Stimulated activated CD4-positive, alpha-beta T cell treated with anti-CD3 and anti-CD28 coated beads, Interleukin-15, amount 100 ng/mL, for 24 hours (primary cell): Measurements from ENCODE around the gene PTPN1.
A peak's percentile ranks its signal among the peaks of the same experiment; 100 is the strongest.
"Not testable (repeated sequence)": the region's sequence is repeated elsewhere in the genome, so short reads cannot be mapped to it uniquely, and the experiment has no call there.

ENCODE experiments used
- DNase-seq: peaks from one replicate; pipeline ENCODE4 v3.0.0-alpha.2; 2020

Gene PTPN1

GRCh38 chr20:50509923-50510705, at the start of gene PTPN1:
TSS of gene PTPN1 (plus strand) at chr20:50510383. CDS start at chr20:50510528, 145 bp downstream.
- DNase-seq, result peak; percentile 99

- DNase-seq, result peak; percentile 87
Measured at GRCh38 chr20:50460608-50461267, 49.4 kb upstream of the PTPN1 start.

GRCh38 chr20:50462093-50462690, 48.0 kb upstream of the PTPN1 start:
- no peak for DNase-seq

DNA sequence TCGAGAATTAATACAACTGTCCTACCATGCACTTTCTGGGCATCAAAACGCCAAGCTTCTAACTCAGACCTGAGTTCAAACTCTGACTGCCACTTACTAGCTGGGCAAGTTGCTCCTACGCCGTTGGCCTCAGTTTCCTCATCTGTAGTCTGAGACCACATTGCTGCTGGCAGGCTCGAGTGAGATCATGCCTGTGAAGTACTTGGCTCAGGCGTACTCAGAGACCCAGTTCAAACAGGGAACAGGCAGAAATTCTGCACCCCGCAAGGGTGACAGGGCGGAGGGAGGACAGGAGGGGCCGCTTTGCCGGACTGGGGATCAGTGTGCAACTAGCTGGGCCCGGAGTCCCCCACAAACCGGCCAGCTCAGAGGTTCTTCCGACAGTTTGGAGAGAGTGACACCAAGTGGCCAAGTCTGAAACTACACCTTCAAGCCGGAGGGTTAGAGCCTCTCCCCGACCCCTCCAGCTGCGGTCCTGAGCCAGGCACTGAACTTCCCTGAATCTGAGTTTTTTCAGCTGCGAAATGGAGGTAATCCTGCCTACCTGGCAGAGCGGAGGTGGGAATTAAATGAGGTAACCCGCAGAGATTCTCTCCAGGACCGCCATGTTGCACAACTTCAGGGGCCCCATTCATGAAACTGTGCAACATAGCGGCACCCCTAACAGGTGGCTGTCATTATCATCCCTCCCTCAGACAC, 46.0 kb upstream of the PTPN1 start:
- DNase-seq, result peak; percentile 64

- DNase-seq, result no peak
Measured at GRCh38 chr20:50464725-50465650, 45.2 kb upstream of the PTPN1 start.

DNA sequence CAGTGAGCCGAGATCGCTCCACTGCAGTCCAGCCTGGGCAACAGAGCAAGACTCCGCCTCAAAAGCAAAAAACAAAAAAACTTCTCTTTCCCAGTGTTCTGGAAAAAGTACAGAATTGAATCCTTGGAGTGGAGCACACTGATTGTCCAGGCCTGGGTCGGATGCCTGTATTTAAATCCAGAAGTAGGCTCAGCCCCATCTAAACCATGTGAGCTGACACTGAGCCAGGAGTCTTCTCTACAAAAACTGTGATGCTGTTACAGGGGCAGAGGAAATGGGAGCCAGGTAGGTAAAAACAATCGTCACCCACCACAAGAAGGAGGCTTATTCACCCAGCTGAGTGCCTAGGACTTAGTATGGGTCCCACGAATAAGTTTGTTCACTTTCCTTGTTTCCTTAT, 43.0 kb upstream of the PTPN1 start:
- no peak for DNase-seq

- DNase-seq, result peak; percentile 53
Measured at GRCh38 chr20:50467718-50468356, 42.3 kb upstream of the PTPN1 start.

DNA sequence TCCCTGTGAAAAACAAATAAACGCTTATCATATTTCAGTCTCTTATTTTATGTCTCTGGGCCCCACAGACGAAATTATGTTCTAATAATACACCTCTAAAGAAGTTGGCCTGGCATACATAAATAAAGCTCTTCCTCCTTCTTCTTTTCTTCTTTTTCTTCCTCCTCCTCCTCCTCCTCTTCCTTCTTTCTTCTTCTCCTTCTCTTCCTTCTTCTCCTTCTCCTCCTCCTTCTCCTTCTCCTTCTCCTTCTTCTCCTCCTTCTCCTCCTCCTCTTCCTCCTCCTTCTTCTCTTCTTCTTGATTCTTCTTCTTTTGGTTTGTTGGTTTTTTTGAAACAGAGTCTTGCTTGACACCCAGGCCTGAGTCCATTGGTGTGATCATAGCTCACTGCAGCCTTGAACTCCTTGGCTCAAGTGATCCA, 41.8 kb upstream of the PTPN1 start:
- no peak for DNase-seq

DNA sequence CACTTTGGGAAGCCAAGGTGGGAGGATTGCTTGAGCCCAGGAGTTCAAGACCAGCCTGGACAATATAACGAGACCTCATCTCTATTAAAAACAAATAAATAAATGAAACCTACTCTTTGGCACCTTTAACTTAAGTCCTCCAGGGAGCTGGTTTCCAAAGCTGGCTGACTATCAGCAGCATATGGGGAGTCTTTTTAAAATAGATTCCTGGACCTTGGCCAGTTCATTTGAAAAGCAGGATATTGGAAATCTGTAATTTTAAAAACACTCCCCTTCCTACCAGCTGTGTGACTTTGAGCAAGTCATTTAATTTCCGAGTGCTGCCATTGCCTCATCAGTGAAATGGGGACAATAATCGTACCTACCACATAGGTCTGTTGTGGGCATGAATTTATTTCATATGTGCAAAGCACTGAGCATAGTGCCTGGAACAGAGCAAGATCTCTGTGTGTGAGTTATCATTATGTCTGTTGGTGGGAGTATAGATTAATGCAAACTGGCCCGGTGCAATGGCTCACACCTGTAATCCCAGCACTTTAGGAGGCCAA, 40.9 kb upstream of the PTPN1 start:
- DNase-seq, result no peak

GRCh38 chr20:50469796-50470195, 40.4 kb upstream of the PTPN1 start:
- no peak for DNase-seq

GRCh38 chr20:50470264-50470858, 39.8 kb upstream of the PTPN1 start:
- no peak for DNase-seq

DNA sequence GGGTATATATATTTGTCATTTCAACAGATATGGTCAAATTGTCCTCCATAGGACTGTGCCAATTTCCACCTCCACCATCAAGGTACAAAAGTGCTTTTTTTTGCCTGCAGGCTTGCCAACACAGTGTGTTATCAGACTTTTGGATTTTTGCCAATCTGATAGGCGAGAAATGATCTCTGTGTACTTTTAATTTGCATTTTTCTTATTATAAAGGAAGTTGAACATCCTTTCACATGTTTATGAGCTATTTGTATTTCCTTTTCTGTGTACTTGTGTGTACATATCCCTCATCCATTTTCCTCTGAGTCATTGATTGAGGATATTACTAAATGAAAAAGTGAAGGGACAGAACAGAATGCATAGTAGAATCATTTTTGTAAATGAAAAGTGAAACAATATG, 39.0 kb upstream of the PTPN1 start:
- DNase-seq, result no peak

GRCh38 chr20:50472693-50473664, 37.2 kb upstream of the PTPN1 start:
- peak; percentile 28 for DNase-seq

- DNase-seq, result not testable (repeated sequence)
Measured at GRCh38 chr20:50474356-50474755, 35.8 kb upstream of the PTPN1 start.

DNA sequence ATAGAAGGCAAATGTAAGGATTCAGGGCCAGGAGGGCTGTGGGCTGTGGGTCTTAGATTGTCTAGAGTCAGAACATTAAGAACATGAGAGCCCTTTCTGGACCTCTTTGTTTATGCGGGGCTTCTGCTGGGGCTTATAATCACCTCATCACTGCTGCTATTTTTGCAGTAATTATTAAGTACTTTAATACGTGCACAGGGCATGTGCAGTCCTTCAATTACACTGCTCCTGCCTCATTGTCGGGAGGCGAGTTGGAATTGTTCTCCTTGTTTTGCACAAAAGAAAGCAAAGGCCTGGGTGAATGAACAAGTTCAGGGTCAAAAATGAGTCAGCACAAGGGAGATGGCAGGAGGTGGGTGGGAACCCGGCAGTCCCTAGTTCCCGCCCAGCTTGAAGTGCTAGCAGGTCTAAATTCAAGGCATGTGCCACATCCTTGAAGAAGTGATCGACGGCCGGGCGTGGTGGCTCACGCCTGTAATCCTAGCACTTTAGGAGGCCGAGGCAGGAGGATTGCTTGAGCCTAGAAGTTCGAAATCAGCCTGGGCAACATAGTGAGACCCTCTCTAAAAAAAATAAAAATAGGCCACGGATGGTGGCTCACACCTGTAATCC, 34.4 kb upstream of the PTPN1 start:
- DNase-seq, result no peak

DNA sequence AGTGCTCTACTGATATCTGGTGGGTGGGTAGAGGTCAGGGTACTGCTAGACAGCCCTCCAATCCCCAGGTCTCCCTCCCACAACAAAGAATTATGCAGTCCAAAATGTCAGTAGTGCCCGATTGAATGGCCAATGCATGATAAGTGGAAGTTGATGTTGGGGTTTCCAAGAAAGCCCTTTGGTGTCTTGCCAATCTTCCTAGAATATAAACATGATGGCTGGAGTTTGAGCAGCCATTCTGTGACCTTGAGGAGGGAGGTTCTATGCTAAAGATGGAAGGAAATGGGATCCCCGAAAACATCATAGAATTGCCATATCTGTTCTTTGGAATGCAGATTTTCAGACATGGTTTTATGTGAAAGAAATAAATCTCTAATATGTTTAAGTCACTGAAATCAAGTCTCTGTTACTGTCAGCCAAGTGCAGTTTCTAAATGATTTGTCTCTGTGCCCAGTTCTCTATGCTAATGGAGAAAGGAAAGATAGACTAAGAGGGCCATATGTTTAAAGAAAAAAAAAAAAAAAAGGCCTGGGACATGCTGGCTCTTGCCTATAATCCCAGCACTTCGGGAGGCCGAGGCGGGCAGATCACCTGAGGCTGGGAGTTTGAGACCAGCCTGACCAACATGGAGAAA, 32.8 kb upstream of the PTPN1 start:
- no peak for DNase-seq

DNA sequence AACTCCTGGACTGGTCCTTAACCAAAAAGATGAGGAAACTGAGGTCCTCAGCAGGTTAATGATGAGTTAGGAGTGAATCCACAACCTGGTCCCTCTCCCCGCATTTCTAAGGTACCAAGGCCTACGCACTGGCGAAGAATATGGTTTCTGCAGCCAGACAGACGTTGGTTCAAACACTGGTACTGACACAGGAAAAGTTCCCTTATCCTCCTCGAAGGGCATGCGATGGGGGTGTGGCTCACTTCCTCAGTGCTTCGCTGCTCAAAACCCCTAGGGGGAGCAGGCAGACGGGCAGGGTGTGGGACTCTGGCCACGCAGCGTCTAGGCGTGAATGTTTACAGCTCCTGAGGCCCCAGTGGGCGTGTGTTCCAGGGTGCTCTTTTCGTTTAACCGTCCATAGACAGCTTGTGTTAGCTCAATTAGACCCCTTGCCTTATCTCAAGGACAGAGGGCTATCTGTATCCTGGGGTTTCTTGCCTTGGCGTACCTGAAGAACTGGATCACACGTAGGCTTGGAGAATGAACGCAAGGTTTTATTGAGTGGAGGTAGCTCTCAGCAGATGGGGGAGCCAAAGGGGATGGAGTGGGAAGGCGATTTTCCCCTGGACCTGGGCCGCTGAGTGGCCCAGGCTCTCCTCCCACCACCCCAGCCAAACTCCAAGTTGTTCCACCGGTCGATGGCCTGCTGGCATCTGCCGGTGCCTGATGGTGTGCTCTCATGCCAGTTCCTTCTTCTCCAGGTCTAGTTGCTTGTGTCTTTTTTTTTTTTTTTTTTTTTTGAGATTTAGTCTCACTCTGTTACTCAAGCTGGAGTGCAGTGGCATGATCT, 31.8 kb upstream of the PTPN1 start:
- DNase-seq, result peak; percentile 86

DNA sequence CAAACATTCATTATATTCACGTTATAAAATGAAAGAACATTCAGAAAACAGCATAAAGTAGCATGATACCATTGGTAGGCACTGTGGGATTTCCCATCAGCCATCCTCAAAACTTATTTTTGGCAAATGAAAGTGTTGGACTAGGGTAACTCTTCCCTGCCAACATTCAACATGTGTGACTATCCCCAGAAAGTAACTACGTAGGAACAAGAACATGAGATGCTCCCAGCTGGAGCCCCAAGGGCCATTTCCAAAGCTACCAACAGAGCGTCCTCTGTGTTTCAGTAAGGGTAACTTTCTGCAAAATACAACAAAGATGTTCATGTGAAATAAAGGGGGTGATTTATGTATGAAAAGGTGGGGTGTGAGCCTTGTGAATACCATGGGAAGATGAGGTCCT, 28.4 kb upstream of the PTPN1 start:
- no peak for DNase-seq
